Thymus (tissue), 11 donors: ENCODE measurements around the gene WLS. TPM values are rescaled to one million over a fixed set of nuclear protein-coding genes. Genes with fewer than 3 reads are reported as not detected.
A peak's percentile ranks its signal among the peaks of the same experiment; 100 is the strongest.

Experiments used
- DNase-seq, 9 donors: peaks; one replicate each; pipeline ENCODE4 v3.0.0-alpha.2; 2013; ENCODE audit warnings: low spot score in 9 of 9, low read depth in 6 of 9, missing footprints in 1 of 9
- H3K27ac ChIP-seq, 2 donors: one replicate each; pipeline ENCODE4 v1.5.1; 2013; ENCODE audit warnings: control low read depth in 1 of 2, low read depth in 1 of 2, low read length in 1 of 2, mild to moderate bottlenecking in 1 of 2, moderate library complexity in 1 of 2
- H3K27me3 ChIP-seq, 2 donors: one replicate each; pipeline ENCODE4 v1.5.1; 2013; ENCODE audit warnings: low read length in 1 of 2; ENCODE audit not compliant: control insufficient read depth in 2 of 2, insufficient read depth in 1 of 2
- H3K36me3 ChIP-seq, 2 donors: one replicate each; pipeline ENCODE4 v1.5.1; 2013; ENCODE audit warnings: low read length in 1 of 2, mild to moderate bottlenecking in 1 of 2, moderate library complexity in 1 of 2; ENCODE audit not compliant: control insufficient read depth in 2 of 2, insufficient read depth in 2 of 2
- H3K4me1 ChIP-seq, 2 donors: one replicate each; pipeline ENCODE4 v1.5.1; 2013; ENCODE audit warnings: low read length in 2 of 2; ENCODE audit not compliant: control insufficient read depth in 2 of 2, insufficient read depth in 2 of 2
- H3K4me3 ChIP-seq, 2 donors: one replicate each; pipeline ENCODE4 v1.5.1; 2013; ENCODE audit warnings: low read length in 2 of 2, control low read depth in 1 of 2, mild to moderate bottlenecking in 1 of 2
- H3K9me3 ChIP-seq, 2 donors: one replicate each; pipeline ENCODE4 v1.5.1; 2013; ENCODE audit warnings: low read length in 1 of 2, mild to moderate bottlenecking in 1 of 2; ENCODE audit not compliant: control insufficient read depth in 2 of 2, insufficient read depth in 1 of 2
- WGBS: extraction: QIAGEN DNeasy Blood & Tissue Kit; methylation state at CpG from one replicate; pipeline ENCODE4 v1.1.7; 2013; 5-methylcytosine and 5-hydroxymethylcytosine counted together
- polyA plus RNA-seq: library from polyadenylated mRNA; stranded (reverse); fragments of 200-250 nt; gene quantifications from one replicate; pipeline ENCODE4 v1.2.3, GENCODE V29; 2013
- total RNA-seq: library from RNA; stranded (reverse); fragments of 120-200 nt; gene quantifications from one replicate; pipeline ENCODE4 v1.2.4, GENCODE V29; 2013
- donor health status: healthy.

WLS gene
- total and polyA plus RNA-seq, 2 donors: 9.9 to 14.7 TPM

DNA sequence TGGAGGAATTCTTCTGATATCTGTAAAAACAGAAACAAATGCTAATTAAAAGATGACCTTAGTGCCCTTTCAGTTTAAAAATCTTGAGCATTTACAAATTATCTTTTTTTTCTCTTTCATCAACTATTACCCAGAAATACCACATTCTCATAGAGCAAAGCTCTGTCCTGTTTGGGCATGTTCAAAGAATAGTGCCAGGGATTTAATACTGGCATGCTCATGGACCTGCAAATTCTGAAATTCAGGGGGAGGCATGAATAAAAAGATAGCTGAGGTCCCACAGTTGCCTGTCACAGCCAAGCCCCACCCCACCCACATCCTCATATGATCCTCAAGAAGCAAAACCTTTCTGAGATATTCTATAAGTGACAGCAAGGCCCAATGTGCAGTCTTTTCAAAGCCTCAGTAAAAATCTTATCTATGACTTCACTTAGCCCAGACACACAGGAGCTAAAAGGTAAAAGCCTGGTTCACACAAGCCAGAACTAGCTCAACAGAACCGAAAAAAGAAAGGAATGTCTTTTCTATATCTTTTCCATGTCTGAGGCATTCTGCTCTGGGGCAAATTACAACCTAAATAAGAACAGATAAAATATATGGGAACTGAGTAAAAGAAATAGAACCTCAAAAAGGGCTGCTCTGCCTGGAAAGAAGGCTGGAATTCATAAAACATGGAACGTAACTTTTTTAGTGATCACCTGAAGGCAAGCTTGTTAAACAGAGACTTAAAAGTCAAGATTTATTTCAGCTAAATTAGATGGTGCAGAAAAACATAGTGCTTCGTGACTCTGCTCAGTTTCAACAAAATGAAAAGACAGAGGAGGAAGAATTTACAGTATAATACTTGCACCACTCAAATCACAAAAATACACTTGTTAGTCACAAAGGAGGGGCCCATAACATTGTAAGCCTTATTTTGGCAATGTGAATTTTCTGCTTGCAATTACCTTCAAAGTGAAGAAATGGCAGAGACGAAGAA, 11.0 kb downstream of the WLS start:
- Histone ChIP-seq H3K9me3 (no peaks in the 10 kb centered on the region), H3K4me3 (no peak overlapping the region), H3K27me3 (no peaks in the 10 kb centered on the region), H3K4me1 (no peaks in the 10 kb centered on the region), H3K36me3 (no peaks in the 10 kb centered on the region), H3K27ac (peak overlapping the region in 1 of 2 donors; percentile 13)
- WGBS: 85% methylated on average over 4 of the region's 4 CpGs
- DNase-seq: no peak

DNA sequence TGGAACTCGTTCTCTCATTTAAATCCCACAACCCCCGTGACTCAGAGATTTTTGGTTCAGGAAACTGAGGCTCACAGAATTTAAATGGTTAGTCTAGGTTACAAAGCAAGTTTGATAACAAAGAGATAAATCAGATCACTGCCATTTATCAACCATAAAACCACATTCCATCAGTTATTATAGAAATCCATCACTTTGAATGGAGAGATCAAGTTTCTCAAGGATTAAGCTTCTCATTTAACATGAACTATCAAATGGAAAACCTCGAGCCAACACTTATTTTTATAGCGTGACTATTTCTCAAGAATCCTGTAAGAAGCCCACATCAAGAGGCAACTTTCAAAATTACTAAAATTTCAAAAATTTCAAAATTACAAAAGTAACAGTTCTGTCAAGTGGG, 11.9 kb downstream of the WLS start:
- WGBS: 67% methylated on average over 4 of the region's 4 CpGs
- no peaks in the 10 kb centered on the region for H3K4me1 ChIP-seq
- H3K9me3 ChIP-seq: no peaks in the 10 kb centered on the region
- no peaks in the 10 kb centered on the region for H3K27me3 ChIP-seq
- no peaks in the 10 kb centered on the region for H3K36me3 ChIP-seq
- no peak for DNase-seq
- H3K27ac ChIP-seq: no peak overlapping the region
- H3K4me3 ChIP-seq: no peak overlapping the region

DNA sequence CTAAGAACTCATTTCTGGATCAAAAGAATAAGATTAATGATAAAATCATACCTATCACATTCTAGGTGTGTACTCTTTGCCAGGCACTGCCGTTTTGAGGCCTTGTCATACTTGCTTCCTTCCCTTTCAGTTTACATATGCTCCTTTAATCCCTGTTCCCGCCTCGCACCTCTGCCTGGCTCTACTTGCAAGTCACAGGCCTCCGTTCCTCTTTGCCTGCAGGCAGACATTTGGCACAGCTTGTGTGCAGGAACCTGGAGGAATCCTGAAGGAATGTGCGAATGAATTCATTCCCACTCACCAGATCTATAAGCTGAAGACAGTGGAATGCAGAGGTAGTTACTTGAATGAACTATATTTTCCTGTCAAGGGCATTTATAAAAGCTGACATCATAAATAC, 13.8 kb downstream of the WLS start:
- Histone ChIP-seq H3K27me3 (no peaks in the 10 kb centered on the region), H3K9me3 (no peaks in the 10 kb centered on the region), H3K4me1 (no peaks in the 10 kb centered on the region), H3K36me3 (no peaks in the 10 kb centered on the region), H3K4me3 (no peak overlapping the region), H3K27ac (no peak overlapping the region)
- no peak for DNase-seq
- WGBS: 81% methylated on average over 5 of the region's 5 CpGs

GRCh38 chr1:68217618-68218017, 14.7 kb downstream of the WLS start:
- Histone ChIP-seq H3K4me1 (no peaks in the 10 kb centered on the region), H3K4me3 (no peak overlapping the region), H3K36me3 (no peaks in the 10 kb centered on the region), H3K27ac (no peak overlapping the region), H3K27me3 (no peaks in the 10 kb centered on the region), H3K9me3 (no peaks in the 10 kb centered on the region)
- DNase-seq: no peak
- 97% methylated on average over 5 of the region's 5 CpGs for WGBS

DNA sequence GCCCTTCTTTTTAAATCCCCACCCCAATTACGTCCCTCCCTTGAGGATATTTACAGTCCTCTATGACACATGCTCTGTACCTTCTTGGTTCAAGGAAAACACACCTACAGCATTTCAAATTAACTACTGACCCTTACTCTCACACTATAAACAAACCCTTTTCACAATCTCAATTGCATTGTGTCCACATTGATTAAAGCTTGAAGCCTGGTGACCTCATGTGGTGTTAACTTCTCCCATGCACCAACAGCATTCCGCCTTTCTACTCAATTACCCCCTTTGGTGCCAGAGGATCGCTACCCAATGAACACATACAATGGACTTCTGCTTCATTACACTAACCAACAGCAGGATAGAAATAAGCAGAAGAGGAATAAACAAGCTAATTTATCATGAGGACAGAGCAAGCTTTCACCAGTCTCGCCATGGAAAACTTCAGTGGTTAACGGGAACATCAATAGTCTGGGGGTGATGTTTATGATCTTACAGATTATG, 15.2 kb downstream of the WLS start:
- Histone ChIP-seq H3K36me3 (no peaks in the 10 kb centered on the region), H3K4me1 (no peaks in the 10 kb centered on the region), H3K27me3 (no peaks in the 10 kb centered on the region), H3K9me3 (no peaks in the 10 kb centered on the region), H3K4me3 (no peak overlapping the region), H3K27ac (peak overlapping the region in 1 of 2 donors; percentile 38)
- WGBS: 92% methylated on average over 5 of the region's 5 CpGs
- no peak for DNase-seq

DNA sequence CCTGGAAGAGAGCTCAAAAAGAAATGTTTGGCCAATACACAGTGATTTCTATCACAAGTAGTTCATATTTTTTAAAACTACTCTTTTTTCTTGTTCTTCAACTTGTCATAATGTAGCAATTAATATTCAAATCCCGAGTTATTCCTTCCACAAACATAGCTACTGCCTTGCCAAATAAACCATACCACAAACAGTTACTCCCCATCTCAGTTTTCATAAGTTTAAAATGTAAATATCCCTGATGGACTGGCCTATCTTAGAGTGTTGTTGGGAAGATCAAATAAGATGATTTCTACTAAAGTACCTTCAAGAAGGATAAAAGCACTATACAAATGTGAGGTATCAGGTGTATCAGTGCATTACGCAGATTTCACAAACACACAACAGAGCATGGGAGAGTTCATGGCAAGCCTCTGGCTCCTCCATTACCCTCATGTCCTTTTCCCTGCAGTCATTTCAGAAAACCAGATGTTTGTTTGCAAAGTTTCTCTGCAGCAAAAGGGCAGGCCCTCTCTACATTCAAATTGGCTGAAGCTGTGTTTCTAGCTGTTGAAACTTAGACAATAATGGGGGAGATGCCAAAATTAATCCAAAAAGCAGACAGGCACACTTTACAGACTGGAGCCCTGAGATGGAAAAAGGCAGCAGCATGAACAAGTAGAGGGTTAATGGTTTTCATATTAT, 16.1 kb downstream of the WLS start:
- Histone ChIP-seq H3K9me3 (no peaks in the 10 kb centered on the region), H3K4me3 (no peak overlapping the region), H3K27ac (no peak overlapping the region), H3K4me1 (no peaks in the 10 kb centered on the region), H3K27me3 (no peaks in the 10 kb centered on the region), H3K36me3 (no peaks in the 10 kb centered on the region)
- no peak for DNase-seq
- 90% methylated on average over 2 of the region's 2 CpGs for WGBS

- Histone ChIP-seq H3K4me1 (no peaks in the 10 kb centered on the region), H3K27ac (peak overlapping the region; percentile 5 to 36), H3K9me3 (no peaks in the 10 kb centered on the region), H3K4me3 (no peak overlapping the region), H3K36me3 (no peaks in the 10 kb centered on the region), H3K27me3 (no peaks in the 10 kb centered on the region)
- DNase-seq: no peak
- WGBS: 75% methylated on average over 5 of the region's 5 CpGs
Observed at GRCh38 chr1:68213843-68214242, 18.5 kb downstream of the WLS start.

DNA sequence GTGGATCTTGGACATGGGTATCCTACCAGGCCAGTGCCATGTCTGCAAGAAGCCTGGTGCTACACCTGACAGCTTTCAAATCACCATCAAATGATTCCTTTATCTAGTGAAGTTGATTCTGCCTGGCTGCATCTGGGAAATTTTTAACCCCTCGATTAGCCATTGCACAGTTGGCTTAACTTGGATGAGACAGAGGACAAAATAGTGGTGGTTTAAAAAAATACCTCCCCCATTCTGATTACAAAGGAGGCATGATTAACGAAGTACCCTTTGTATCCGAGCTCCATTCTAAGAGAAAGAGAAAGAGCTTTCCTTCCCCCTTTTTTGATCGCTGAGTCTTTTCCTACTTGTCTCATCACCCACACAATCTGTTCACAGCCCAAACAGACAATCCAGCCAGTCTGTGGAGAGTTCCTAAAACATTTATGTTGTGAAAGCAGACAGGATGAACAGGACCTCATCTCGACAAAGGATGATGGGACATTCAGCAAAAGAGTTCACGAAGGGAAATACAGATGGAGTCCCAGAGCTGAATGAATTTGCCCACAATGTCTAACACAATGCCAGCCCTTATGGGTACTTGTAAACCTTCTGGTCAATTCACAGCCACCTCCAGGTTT, 20.5 kb downstream of the WLS start:
- no peaks in the 10 kb centered on the region for H3K9me3 ChIP-seq
- no peak for DNase-seq
- H3K4me3 ChIP-seq: no peak overlapping the region
- no peak overlapping the region for H3K27ac ChIP-seq
- WGBS: 81% methylated on average over 6 of the region's 6 CpGs
- H3K36me3 ChIP-seq: no peaks in the 10 kb centered on the region
- H3K4me1 ChIP-seq: no peaks in the 10 kb centered on the region
- H3K27me3 ChIP-seq: no peaks in the 10 kb centered on the region

DNA sequence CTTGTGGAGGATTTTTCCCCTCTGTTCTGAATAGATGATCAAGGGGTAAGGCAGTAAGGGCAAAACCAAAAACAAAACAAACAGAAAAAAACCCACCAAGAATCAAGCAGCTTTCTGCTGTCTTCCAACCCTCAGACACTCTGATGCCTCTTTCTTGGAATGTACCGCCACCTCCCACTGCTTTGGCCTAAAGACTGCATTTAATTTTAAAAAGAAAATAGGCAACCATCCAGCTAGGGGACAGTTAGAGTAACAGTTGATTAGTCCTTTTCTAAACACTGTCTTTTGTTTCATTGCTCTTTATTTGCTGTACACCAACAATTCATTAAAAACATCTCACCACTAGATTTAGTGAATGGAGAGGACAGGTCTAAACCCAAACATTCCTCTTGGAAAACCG, 21.5 kb downstream of the WLS start:
- H3K9me3 ChIP-seq: no peaks in the 10 kb centered on the region
- H3K27me3 ChIP-seq: no peaks in the 10 kb centered on the region
- H3K36me3 ChIP-seq: no peaks in the 10 kb centered on the region
- no peak for DNase-seq
- H3K4me3 ChIP-seq: no peak overlapping the region
- WGBS: 91% methylated on average over 2 of the region's 2 CpGs
- no peaks in the 10 kb centered on the region for H3K4me1 ChIP-seq
- no peak overlapping the region for H3K27ac ChIP-seq
